BLaER1 treated with 17β-estradiol and CSF1 and Interleukin-3, amounts not matched to agents 10 nM and 100 nM (cell line): Measurements from ENCODE around the gene BRD9.
"Not testable (repeated sequence)": the region's sequence is repeated elsewhere in the genome, so short reads cannot be mapped to it uniquely, and the experiment has no call there.

Source experiments
- H3K27ac ChIP-seq, 11 experiments: shearing (Covaris generic); formaldehyde crosslinking; 2 replicates each; pipeline ENCODE4 v1.8.1; 2022
- H3K27me3 ChIP-seq, 11 experiments: shearing (Covaris generic); formaldehyde crosslinking; 2 replicates each; pipeline ENCODE4 v1.8.1; 2022
- H3K36me3 ChIP-seq, 11 experiments: shearing (Covaris generic); formaldehyde crosslinking; 2 replicates each; pipeline ENCODE4 v1.8.1; 2022
- H3K4me1 ChIP-seq, 10 experiments: shearing (Covaris generic); formaldehyde crosslinking; 2 replicates each; pipeline ENCODE4 v1.8.1; 2022
- H3K4me2 ChIP-seq, 11 experiments: shearing (Covaris generic); formaldehyde crosslinking; 2 replicates each; pipeline ENCODE4 v1.8.1; 2022
- H3K4me3 ChIP-seq, 10 experiments: shearing (Covaris generic); formaldehyde crosslinking; 2 replicates each; pipeline ENCODE4 v1.8.1; 2022
- H3K9ac ChIP-seq, 11 experiments: shearing (Covaris generic); formaldehyde crosslinking; 2 replicates each; pipeline ENCODE4 v1.8.1; 2022
- H3K9me3 ChIP-seq, 11 experiments: shearing (Covaris generic); formaldehyde crosslinking; replicated peaks in 1 of 11; 2 replicates each; pipeline ENCODE4 v1.8.1; 2022
- H4K20me1 ChIP-seq, 11 experiments: shearing (Covaris generic); formaldehyde crosslinking; 2 replicates each; pipeline ENCODE4 v1.8.1; 2022
- Cebpa-rat ChIP-seq, 11 experiments: shearing (Covaris generic); IDR thresholded peaks; 2 replicates each; pipeline ENCODE4 v1.8.1; 2022

Gene BRD9

GRCh38 chr5:850511-851006 lies 42.0 kb downstream of the BRD9 start, which contains the start of gene ZDHHC11:
ZDHHC11 (minus strand) TSS chr5:850986; CDS start chr5:850602, 384 bp downstream.
- no peaks in the 10 kb centered on the region for H3K4me1 ChIP-seq
- no peak within 1 kb of the TSS for H3K27ac ChIP-seq
- H3K27me3 ChIP-seq: no peaks in the 10 kb centered on the region
- no peaks in the 10 kb centered on the region for H3K36me3 ChIP-seq
- H3K9me3 ChIP-seq: no peaks in the 10 kb centered on the region
- no peak within 1 kb of the TSS for H3K4me2 ChIP-seq
- no peak within 1 kb of the TSS for H3K9ac ChIP-seq
- no peak within 1 kb of the TSS for H3K4me3 ChIP-seq
- peaks cover 0 to 34% (median 9%) of the 10 kb centered on the region in 11 experiments; a peak in 9 of 22 replicates for H4K20me1 ChIP-seq
- no peak for TF ChIP-seq Cebpa-rat (IDR thresholded peaks at IDR 0.05)

- no peak overlapping the region for H3K4me3 ChIP-seq
- H3K9ac ChIP-seq: no peak overlapping the region
- no peak overlapping the region for H3K27ac ChIP-seq
Measured at GRCh38 chr5:849651-850301, 42.8 kb downstream of the BRD9 start.

GRCh38 chr5:848671-849111 lies 43.9 kb downstream of the BRD9 start:
- H3K27ac ChIP-seq: no peak overlapping the region

More at GRCh38 chr5:849651-850301, 42.8 kb downstream of the BRD9 start:
- H3K4me1 ChIP-seq: no peaks in the 10 kb centered on the region
- H3K36me3 ChIP-seq: no peaks in the 10 kb centered on the region
- H4K20me1 ChIP-seq: peaks cover 0 to 26% (median under 1%) of the 10 kb centered on the region in 11 experiments; a peak in 9 of 22 replicates
- no peaks in the 10 kb centered on the region for H3K27me3 ChIP-seq
- TF ChIP-seq Cebpa-rat (IDR thresholded peaks at IDR 0.05): no peak
- no peak overlapping the region for H3K4me2 ChIP-seq
- H3K9me3 ChIP-seq: no peaks in the 10 kb centered on the region

GRCh38 chr5:847736-848135 lies 44.9 kb downstream of the BRD9 start:
- not testable (repeated sequence) for H3K27me3 ChIP-seq, H3K9me3 ChIP-seq, H3K36me3 ChIP-seq, H3K4me1 ChIP-seq, H3K9ac ChIP-seq, H3K4me3 ChIP-seq, H3K27ac ChIP-seq, H3K4me2 ChIP-seq
- peaks cover 0 to 15% (median 0%) of the 10 kb centered on the region in 11 experiments; a peak in 8 of 22 replicates for H4K20me1 ChIP-seq

More at GRCh38 chr5:848671-849111, 43.9 kb downstream of the BRD9 start:
- Histone ChIP-seq H4K20me1 (peaks cover 0 to 24% (median 0%) of the 10 kb centered on the region in 11 experiments; a peak in 8 of 22 replicates), H3K27me3 (no peaks in the 10 kb centered on the region), H3K9me3 (no peaks in the 10 kb centered on the region), H3K9ac (no peak overlapping the region), H3K4me2 (no peak overlapping the region), H3K4me3 (no peak overlapping the region), H3K36me3 (no peaks in the 10 kb centered on the region), H3K4me1 (no peaks in the 10 kb centered on the region)
- TF ChIP-seq Cebpa-rat (IDR thresholded peaks at IDR 0.05): no peak

- not testable (repeated sequence) for H3K36me3 ChIP-seq, H3K27ac ChIP-seq, H3K4me2 ChIP-seq, H3K27me3 ChIP-seq, H3K4me3 ChIP-seq, H3K9me3 ChIP-seq, H4K20me1 ChIP-seq, H3K9ac ChIP-seq, H3K4me1 ChIP-seq
Measured at GRCh38 chr5:847212-847611, 45.4 kb downstream of the BRD9 start.

- H3K4me2 ChIP-seq, H3K27ac ChIP-seq, H4K20me1 ChIP-seq, H3K4me3 ChIP-seq, H3K27me3 ChIP-seq, H3K9ac ChIP-seq, H3K9me3 ChIP-seq, H3K36me3 ChIP-seq: not testable (repeated sequence)
- H3K4me1 ChIP-seq: peaks cover 0 to 11% (median 5%) of the 10 kb centered on the region in 10 experiments; a peak in 8 of 20 replicates
Measured at GRCh38 chr5:846602-847091, 46.0 kb downstream of the BRD9 start.

- H3K27ac ChIP-seq, H3K4me2 ChIP-seq, H3K27me3 ChIP-seq, H3K9ac ChIP-seq, H4K20me1 ChIP-seq, H3K4me3 ChIP-seq, H3K36me3 ChIP-seq, H3K9me3 ChIP-seq: not testable (repeated sequence)
- H3K4me1 ChIP-seq: peaks cover 0 to 15% (median 9%) of the 10 kb centered on the region in 10 experiments; a peak in 8 of 20 replicates
Measured at GRCh38 chr5:845676-846601, 46.7 kb downstream of the BRD9 start.

GRCh38 chr5:845031-845675 lies 47.4 kb downstream of the BRD9 start:
- H3K27ac ChIP-seq, H3K27me3 ChIP-seq, H3K9ac ChIP-seq, H3K4me3 ChIP-seq, H4K20me1 ChIP-seq, H3K4me2 ChIP-seq, H3K36me3 ChIP-seq, H3K9me3 ChIP-seq: not testable (repeated sequence)
- peaks cover 0 to 15% (median 9%) of the 10 kb centered on the region in 10 experiments; a peak in 8 of 20 replicates for H3K4me1 ChIP-seq

- not testable (repeated sequence) for H3K9ac ChIP-seq, H3K36me3 ChIP-seq, H4K20me1 ChIP-seq
Measured at GRCh38 chr5:844426-844825, 48.2 kb downstream of the BRD9 start.

GRCh38 chr5:843926-844325 lies 48.7 kb downstream of the BRD9 start:
- H3K4me1 ChIP-seq: peaks cover 0 to 18% (median 9%) of the 10 kb centered on the region in 10 experiments; a peak in 8 of 20 replicates
- not testable (repeated sequence) for H3K9ac ChIP-seq, H3K27ac ChIP-seq

More at GRCh38 chr5:844426-844825, 48.2 kb downstream of the BRD9 start:
- not testable (repeated sequence) for H3K27ac ChIP-seq, H3K9me3 ChIP-seq, H3K27me3 ChIP-seq, H3K4me2 ChIP-seq, H3K4me3 ChIP-seq
- H3K4me1 ChIP-seq: peaks cover 0 to 18% (median 9%) of the 10 kb centered on the region in 10 experiments; a peak in 8 of 20 replicates

GRCh38 chr5:843371-843770 lies 49.2 kb downstream of the BRD9 start:
- H3K9me3 ChIP-seq, H3K36me3 ChIP-seq, H4K20me1 ChIP-seq, H3K27ac ChIP-seq, H3K4me3 ChIP-seq, H3K9ac ChIP-seq, H3K4me2 ChIP-seq, H3K27me3 ChIP-seq: not testable (repeated sequence)
- peaks cover 3 to 22% (median 13%) of the 10 kb centered on the region in 10 experiments; a peak in 18 of 20 replicates for H3K4me1 ChIP-seq

More at GRCh38 chr5:843926-844325, 48.7 kb downstream of the BRD9 start:
- H4K20me1 ChIP-seq, H3K36me3 ChIP-seq, H3K4me3 ChIP-seq, H3K4me2 ChIP-seq, H3K9me3 ChIP-seq, H3K27me3 ChIP-seq: not testable (repeated sequence)

- not testable (repeated sequence) for H3K9me3 ChIP-seq, H3K27ac ChIP-seq, H3K27me3 ChIP-seq, H3K9ac ChIP-seq, H3K36me3 ChIP-seq, H3K4me3 ChIP-seq, H4K20me1 ChIP-seq
- Histone ChIP-seq H3K4me2 (peak overlapping the region in 1 of 11 experiments; percentile 25; a peak in 1 of 22 replicates), H3K4me1 (peaks cover 5 to 30% (median 21%) of the 10 kb centered on the region in 10 experiments; a peak in 19 of 20 replicates)
Measured at GRCh38 chr5:842402-843221, 50.0 kb downstream of the BRD9 start.
